ENCODE results near the gene CATSPER1.

CATSPER1 gene

GRCh38 chr11:65992056-65992455, 34.2 kb downstream of the CATSPER1 start:
- no peak for DNase-seq

DNA sequence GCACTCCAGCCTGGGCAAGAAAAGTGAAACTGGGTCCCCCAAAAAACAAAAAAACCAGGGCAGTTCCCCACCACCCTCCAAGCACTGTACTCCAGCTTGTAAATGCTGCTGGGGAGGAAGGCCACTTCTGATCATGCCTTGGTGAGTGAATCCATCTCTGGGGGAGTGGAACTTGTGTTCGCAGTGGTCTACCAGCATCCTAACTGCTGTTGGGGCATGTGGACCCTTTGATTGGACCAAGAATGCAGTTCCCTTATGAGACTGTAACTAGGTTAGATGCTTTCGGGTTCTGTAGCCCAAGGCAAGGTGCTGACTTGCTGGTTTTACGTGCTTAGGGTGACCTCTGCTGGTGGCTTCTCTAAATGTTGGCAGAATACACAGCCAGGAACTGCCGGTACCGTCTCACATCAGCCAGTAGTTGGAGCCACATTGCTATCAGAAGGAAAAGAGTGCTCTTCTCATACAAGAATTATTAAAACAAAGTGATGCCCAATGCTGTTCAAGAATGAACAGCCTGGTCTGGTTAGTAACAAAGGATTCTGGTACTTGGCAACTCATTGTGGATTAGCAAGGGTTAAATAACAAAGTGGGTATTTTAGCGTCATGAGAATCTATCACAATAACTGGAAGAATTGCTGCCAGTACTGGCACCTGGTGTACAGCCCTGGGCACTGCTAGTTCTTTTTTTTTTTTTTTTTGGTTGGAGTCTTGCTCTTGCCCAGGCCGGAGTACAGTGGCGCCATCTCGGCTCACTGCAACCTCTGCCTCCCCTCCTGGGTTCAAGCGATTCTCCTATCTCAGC, 37.3 kb downstream of the CATSPER1 start:
- DNase-seq: peak; percentile 86

DNA sequence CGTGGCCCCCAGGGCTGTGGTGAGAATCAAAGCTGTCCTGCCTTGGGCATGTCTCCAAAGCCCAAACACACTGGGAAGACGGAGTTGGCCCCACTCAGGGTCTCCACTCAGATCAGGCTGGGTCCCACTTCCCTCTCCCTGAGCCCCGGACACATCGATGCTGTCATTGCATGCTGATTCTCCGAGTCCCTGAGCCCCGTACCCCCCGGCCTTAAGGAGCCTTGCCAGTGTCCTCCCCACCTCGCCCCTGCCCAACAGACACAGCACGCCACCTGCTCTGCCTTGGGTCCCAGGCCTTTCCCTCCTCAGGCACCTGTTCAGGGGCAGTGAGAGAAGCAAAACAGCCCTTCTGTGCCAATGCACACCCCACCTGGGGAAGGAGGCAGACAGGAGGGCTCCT, 38.9 kb downstream of the CATSPER1 start:
- DNase-seq: no peak

GRCh38 chr11:65983589-65983987, 42.7 kb downstream of the CATSPER1 start:
- DNase-seq: no peak

DNA sequence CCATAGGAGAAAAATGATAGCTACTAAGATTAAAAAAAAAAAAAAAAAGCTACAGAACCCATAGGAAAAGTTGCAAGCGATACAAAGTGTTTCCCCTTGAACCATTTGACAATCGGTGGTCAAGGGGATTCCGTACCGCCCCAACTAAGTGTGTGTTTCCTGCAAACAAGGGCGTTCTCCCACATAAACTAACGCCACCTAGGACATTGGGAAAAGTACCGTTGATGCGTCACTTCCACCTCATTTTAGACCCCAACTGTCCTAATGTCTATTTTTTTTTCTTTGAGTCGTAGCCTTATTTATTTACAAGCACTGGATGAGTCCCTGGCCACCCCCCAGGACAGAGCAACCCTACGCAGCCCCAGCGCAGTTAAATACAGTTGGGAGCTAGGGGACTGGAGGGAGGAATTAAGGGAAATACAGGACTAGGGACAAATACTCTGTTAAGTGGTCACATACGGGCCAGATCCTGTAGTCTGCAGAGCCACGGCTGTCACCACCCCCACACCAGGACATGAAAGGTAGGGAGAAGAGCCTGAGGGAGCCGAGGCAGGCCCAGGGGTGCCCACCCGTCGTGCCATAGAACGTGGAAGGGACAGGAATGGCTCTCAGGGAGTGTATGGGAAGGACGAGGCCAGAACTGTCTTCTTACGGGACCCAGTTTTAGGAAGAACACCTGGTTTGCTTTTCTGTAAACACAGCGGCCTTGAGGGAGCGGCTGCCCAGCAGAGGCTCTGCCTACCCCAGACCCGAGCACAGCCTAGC, 43.3 kb downstream of the CATSPER1 start:
- no peak for DNase-seq

DNA sequence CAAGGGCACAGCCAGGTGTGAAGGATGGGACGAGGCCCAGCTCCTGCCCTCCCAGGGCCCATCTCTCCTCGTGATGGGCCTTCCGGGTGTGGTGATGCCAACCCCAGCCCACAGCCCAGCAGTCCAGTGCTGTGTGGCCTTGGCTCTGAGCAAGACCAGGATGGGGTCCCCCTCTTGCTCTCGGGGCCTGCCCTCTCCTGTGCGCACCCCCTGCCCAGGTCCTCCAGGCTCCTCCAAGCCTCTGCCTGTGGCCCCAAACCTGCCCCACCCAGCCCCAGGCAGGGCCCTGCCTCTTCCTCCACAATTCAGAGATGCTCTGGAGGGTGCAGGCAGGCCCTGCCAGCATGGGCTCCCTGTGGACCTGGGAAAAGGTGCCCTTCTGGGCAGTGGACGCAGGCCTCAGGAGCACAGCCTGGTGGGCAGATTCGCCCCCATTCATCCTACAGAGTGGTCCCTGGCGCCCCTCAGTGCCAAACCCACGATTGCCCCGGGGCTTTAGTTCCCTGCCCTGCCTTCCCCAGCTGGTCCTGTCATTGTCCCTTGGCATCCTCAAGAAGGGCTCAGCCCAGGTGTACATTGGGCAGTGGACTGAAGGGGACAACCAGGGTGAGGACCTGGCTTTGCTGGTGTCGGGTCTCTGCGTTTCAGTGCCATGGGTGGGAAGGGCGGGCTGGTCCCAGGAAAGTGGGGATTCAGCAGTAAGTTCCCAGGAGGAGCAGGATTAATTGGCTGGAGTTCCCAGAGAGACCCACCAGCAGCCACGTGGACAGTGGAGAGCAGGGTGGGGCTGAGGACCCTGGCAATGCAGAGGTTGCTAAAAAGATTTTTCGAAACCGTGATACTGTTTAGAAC, 44.1 kb downstream of the CATSPER1 start:
- no peak for DNase-seq

DNA sequence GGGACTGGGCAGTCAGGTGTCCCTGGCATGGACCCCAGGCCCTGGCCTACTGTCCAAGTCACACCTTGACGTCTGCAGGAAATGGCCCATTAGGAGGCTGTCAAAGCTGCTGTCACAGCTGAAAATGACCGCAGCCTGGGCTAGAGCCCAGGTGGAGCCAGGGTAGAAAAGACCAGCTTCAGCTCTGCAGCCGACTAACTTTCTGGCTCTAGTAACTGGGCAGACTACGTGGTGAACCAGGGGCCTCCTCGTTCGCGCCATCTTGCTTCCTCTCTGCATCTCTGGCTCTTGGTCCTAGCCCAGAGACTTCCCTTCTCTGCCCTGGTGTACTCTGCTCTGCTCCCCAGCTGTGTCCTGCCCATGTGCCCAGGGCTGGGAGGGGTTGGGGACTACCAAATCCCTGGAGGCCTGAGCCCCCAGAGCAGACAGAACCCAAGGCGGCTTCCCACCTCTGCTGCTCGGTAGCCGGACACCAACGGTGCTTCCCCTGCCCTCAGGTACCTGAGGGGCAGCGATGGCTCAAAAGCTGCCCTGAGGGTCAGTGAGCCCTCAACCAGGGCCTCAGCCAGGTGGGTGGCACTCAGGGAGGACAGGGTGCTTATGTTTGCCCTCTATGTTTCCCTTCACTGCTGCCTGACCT, 45.1 kb downstream of the CATSPER1 start:
- DNase-seq: no peak

- no peak for DNase-seq
Observed at GRCh38 chr11:65979261-65979759, 47.0 kb downstream of the CATSPER1 start.

DNA sequence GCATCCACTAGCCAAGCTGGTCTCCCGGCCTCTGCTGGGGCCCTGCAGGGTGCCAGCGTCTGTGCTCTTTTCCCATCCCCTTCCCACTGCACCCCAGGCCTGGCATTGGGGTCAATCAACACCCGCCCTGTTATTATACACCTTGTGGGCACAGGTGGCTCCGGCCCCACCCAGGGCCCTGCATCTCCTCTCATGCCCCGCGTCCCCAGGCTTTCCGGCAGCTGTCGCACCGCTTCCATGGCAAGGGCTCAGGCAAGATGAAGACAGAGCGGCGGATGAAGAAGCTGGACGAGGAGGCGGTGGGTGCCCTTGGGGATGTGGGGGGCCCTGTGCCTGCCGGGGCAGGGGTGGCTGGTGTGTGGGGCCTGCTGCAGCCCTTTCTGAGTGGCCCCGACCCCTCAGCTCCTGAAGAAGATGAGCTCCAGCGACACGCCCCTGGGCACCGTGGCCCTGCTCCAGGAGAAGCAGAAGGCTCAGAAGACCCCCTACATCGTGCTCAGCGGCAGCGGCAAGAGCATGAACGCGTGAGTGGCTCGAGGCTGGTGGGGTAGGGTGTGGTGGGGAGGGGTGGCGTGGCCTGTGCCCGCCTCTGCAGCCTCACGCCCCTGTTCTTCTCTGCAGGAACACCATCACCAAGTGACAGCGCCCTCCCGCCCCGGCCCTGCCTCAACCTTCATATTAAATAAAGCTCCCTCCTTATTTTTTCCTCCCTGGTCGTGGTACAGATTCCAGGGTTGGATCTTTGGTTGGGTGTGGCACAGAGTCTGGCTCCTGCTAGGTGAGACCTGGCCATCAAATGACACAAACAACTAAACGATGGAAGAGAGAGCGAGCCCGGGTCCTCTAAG, 47.7 kb downstream of the CATSPER1 start:
- DNase-seq: no peak

GRCh38 chr11:65977621-65978390, 48.5 kb downstream of the CATSPER1 start:
- no peak for DNase-seq

- DNase-seq: no peak
Observed at GRCh38 chr11:65976216-65977176, 49.8 kb downstream of the CATSPER1 start.

GRCh38 chr11:65975771-65976170, 50.5 kb downstream of the CATSPER1 start:
- DNase-seq: no peak

DNA sequence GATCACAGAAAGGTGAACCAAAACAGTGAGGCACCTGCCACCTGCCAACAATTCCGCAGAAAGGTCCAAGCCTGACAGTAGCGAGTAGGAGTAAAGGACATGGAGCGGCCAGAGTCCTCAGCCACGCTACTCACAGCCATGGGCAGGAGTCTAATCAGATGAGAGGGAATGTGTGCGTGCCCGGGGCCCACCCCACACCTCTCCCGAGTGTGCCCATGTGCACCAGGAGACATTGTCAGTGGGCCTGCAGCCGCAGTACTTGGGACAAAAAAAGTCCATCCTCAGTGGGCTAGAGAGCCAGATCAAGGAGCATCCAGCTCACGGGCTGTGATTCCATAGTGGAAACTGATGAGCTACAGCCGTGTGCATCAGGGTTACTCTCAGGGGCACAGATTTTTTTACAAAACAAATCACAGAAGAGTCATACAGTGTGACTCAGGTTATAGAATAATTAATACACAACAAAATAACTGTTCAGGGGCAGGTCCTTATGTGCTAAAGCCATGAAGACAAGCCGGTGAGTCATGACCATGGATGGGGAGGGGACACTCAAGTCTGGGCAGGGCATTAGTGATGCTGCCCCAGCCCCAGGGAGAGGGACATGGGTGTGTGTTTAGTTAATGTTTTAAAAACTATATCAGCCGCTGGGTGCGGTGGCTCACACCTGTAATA, 52.7 kb downstream of the CATSPER1 start:
- no peak for DNase-seq

DNA sequence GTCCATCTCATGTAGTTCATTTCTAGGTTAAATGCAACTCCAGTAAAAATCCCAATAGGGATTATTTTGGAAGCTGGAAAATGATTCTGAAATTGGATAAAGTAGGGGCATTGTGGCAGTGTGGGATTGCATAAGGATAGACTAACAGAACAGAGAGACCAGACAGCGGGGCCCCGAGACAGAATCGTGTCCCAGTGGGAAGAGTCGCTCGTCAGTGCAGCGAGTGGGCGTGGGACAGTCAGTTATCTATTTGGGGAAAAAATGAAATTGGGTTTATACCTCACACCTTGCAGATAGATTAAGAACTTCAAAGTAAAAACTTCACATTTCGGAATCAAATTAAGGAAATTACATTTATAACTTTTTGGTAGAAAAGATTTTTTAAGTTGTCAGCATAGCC, 54.2 kb downstream of the CATSPER1 start:
- DNase-seq: no peak

DNA sequence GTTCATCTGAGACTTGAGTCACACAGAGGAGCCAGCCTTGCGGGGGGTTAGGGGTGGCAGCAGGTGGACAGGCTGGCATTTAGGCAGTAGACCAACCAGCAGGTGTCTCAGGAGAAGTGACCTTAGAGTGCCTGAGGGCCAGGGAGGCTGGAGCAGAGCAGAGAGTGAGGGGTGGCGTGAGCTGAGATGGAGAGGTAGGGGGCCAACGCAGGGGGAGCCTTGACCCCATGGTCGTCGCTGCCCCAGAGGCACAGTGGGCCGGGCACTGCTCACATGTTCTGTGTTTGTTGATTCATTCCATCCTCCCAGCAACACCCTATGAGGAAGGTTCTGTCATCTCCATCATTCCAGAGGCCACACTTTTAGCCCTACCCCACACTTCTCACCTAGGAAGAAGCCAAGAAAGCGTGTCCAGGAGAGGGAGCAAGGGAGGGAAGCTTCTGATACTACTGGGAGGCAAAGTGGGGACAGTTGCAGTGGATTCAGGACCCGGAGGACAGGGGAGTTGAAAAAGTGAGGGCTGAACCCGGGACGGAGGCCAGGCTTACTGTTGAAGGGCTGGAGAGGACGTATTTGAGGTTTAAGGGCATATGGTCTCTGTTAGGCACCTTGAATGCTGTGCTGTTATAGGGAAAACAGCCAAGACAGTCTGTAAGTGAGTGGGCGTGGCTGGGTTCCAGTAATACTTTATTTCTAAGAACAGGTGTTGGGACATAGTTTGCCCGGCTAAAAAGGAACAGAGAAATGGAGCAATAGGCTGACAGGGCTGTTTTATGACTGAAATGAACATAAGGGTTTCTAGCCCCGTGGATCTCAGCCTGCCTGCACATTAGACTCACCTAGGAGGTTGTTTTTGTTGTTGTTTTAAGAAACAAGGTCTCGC, 57.4 kb downstream of the CATSPER1 start:
- DNase-seq: no peak

DNA sequence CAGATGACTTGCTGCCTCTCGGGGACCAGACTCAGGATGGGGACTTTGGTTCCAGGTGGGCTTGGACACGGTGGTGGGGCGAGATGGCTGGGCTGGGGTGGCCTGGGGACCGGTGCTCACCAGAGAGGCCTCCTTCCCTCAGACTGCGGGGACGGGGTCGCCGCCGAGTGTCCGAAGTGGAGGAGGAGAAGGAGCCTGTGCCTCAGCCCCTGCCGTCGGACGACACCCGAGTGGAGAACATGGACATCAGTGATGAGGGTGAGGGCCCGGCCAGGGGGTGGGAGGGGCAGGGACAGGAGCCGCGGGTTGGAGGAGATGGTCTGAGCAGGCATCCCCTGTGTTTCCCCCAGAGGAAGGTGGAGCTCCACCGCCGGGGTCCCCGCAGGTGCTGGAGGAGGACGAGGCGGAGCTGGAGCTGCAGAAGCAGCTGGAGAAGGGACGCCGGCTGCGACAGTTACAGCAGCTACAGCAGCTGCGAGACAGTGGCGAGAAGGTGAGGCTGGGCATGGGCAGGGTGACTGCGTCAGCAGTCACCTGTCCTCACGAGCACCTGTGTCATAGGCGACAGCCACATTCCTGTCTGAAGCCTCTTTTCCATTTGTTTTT, 58.8 kb downstream of the CATSPER1 start:
- no peak for DNase-seq
